ENCODE measurements around the gene RIT2. TPM values are rescaled to one million over a fixed set of nuclear protein-coding genes. Genes with fewer than 3 reads are reported as not detected.

The RIT2 gene
- total RNA-seq (not detected), polyA plus RNA-seq (not detected)
- long read RNA-seq, donor 1: 0 reads
- long read RNA-seq, donor 2: 0 reads
- long read RNA-seq, donor 3: 0 reads

DNA sequence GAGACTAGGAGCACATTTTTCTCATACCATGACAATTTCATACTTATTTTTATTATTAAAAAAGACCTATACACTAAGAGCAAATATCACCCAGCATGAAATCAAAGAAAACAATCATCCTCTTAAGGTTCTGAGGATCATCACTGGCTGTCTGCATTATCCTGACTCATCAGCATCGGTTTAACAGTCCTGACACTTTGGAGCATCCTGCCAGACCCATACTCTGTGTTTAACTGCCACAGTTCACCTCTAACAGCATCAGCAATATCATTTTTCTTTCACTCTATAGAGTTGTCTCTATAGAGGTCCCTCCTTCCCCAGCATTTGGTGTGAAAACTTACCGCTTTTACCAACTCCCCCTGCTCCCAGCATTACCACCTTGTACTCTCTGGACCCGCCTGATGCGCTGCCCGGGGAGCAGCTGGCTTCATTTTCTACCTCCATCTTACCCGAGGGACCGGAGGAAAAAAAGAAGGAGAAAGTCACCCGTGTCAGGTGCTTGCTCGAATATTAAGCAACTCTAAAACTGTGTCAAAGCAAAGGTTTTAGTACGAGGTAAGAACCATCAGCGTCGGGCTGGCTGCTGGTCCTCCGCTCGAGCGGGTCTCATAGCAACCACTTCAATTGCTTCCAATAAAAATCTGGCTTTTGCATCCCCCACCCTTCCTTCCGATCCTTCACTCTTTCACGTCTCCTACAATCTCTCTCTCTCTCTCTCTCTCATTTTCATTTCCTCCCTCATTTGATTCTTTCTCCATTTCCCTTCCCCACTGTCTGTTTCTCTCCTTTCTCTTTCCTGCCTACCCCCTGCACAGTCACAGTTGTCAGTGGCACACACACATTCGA is at the start of gene RIT2:
Gene RIT2, minus strand, starts transcription at position 610 of the 846 bp plus-strand sequence.
- Histone ChIP-seq H3K4me1 (ENCODE audit: insufficient read depth) (no peaks in the 10 kb centered on the region), H3K27ac (no peak within 1 kb of the TSS), H3K9me3 (no peaks in the 10 kb centered on the region), H3K4me3 (no peak within 1 kb of the TSS), H3K36me3 (no peaks in the 10 kb centered on the region), H3K27me3 (no peaks in the 10 kb centered on the region)
- 60 to 64% (median 60%) methylated on average over 18 of the region's 18 CpGs for WGBS, 3 donors
- intact Hi-C loops (cut with DNase I): no loop called here
- no peak for TF ChIP-seq POLR2A (IDR thresholded peaks at IDR 0.05)
- no peak for TF ChIP-seq EP300 (IDR thresholded peaks at IDR 0.05)
- TF ChIP-seq, protein P1, sequence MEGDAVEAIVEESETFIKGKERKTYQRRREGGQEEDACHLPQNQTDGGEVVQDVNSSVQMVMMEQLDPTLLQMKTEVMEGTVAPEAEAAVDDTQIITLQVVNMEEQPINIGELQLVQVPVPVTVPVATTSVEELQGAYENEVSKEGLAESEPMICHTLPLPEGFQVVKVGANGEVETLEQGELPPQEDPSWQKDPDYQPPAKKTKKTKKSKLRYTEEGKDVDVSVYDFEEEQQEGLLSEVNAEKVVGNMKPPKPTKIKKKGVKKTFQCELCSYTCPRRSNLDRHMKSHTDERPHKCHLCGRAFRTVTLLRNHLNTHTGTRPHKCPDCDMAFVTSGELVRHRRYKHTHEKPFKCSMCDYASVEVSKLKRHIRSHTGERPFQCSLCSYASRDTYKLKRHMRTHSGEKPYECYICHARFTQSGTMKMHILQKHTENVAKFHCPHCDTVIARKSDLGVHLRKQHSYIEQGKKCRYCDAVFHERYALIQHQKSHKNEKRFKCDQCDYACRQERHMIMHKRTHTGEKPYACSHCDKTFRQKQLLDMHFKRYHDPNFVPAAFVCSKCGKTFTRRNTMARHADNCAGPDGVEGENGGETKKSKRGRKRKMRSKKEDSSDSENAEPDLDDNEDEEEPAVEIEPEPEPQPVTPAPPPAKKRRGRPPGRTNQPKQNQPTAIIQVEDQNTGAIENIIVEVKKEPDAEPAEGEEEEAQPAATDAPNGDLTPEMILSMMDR (IDR thresholded peaks at IDR 0.05): no peak
- DNase-seq: no peak

DNA sequence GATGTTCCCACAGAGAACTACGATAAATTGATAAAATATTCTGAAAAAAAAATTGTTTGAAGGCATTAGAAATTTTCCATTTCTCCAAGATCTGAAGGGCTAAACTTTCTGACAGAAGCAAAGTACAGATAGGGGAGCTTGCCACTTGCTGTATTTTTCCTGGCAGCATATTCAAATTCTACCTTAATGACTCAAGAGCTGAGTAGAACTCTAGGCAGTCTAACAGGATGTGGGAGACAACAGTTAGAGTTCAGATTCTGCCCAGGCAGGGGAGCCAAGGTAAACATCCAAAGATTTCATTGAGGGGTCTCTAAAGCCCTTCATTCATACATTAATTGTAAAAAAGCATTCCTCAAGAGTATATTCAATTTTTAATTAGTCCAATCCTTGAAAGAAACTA is 46.0 kb upstream of the RIT2 start:
- Histone ChIP-seq H3K27me3 (no peaks in the 10 kb centered on the region), H3K9me3 (no peaks in the 10 kb centered on the region), H3K27ac (no peak overlapping the region), H3K4me1 (ENCODE audit: insufficient read depth) (no peaks in the 10 kb centered on the region), H3K36me3 (no peaks in the 10 kb centered on the region), H3K4me3 (no peak overlapping the region)
- no peak for TF ChIP-seq EP300 (IDR thresholded peaks at IDR 0.05)
- no peak for TF ChIP-seq POLR2A (IDR thresholded peaks at IDR 0.05)
- TF ChIP-seq, protein P1 (IDR thresholded peaks at IDR 0.05): no peak
- 74 to 75% (median 75%) methylated on average over 1 of the region's 1 CpG for WGBS, 3 donors
- DNase-seq: no peak
- intact Hi-C loops (cut with DNase I): no loop called here

DNA sequence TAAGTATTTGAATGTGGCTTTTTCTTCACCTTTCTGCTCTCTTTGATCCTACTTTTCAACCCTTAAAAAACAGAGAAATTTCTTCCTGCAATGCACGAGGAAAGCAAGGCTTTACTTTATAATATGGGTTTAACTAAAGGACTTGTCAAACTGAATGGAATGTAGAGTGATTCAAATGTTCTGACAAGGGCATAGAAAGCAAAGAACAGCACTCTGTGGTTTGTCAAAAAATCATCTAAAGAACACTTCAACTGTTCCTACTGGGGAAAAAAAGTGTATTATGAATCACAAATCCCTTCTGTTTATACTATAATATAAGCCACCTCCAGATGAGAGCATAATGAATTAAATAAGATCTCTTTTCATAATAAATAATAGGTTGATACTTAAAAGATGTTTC is 45.0 kb upstream of the RIT2 start:
- Histone ChIP-seq H3K36me3 (no peaks in the 10 kb centered on the region), H3K9me3 (no peaks in the 10 kb centered on the region), H3K27me3 (no peaks in the 10 kb centered on the region), H3K4me1 (ENCODE audit: insufficient read depth) (no peaks in the 10 kb centered on the region), H3K27ac (no peak overlapping the region), H3K4me3 (no peak overlapping the region)
- DNase-seq: no peak
- 56 to 64% (median 60%) methylated on average over 1 of the region's 1 CpG for WGBS, 3 donors
- no peak for TF ChIP-seq EP300 (IDR thresholded peaks at IDR 0.05)
- TF ChIP-seq, protein P1 (IDR thresholded peaks at IDR 0.05): no peak
- TF ChIP-seq POLR2A (IDR thresholded peaks at IDR 0.05): no peak
- intact Hi-C loops (cut with DNase I): no loop called here

DNA sequence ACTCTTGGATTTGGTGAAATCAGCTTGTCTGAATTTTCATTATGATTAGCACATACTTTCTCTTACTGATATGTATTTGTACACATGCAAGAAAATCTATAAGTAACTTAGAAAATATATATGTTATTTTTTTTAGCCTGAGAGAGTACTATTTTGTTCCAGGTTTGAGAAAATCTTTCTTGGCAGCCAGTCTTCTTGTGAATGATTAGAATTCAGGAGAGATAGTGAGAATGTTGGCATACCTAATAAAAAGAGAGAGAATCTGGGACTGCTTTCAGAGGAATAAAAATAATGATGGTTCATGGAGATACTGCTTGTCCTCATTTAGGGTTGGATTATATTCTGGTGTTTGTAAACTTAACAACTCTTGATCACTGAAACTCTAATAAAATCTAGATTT is 44.4 kb upstream of the RIT2 start:
- Histone ChIP-seq H3K9me3 (no peaks in the 10 kb centered on the region), H3K27me3 (no peaks in the 10 kb centered on the region), H3K4me3 (no peak overlapping the region), H3K36me3 (no peaks in the 10 kb centered on the region), H3K27ac (no peak overlapping the region), H3K4me1 (ENCODE audit: insufficient read depth) (no peaks in the 10 kb centered on the region)
- TF ChIP-seq, protein P1 (IDR thresholded peaks at IDR 0.05): no peak
- TF ChIP-seq POLR2A (IDR thresholded peaks at IDR 0.05): no peak
- no peak for TF ChIP-seq EP300 (IDR thresholded peaks at IDR 0.05)
- intact Hi-C loops (cut with DNase I): no loop called here
- DNase-seq: no peak

Measured in ovary (tissue), 10 donors.